ENCODE data around the gene ZFHX3.

ZFHX3 gene

DNA sequence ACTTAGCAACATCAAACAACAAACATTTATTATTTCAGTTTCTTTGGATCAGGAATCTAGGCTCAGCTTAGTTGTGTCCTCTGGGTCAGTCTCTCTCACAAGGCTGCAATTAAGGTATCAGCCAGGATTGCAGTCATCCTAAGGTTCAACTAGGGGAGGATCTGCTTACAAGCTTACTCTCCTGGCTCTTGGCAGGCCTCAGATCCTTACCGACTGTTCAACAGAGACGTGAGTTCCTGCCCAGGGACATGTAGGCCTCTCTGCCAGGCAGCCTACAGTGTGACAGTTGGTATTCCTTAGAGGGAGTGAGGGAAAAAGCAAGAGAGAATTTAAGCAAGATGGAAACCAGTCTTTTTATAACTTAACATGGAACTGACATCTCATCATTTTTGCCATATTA, 294.0 kb downstream of the ZFHX3 start:
- in situ Hi-C loops (cut with HindIII; ENCODE audit: low sequenced_read_pairs) = no loop called here
- TF ChIP-seq, protein P1, sequence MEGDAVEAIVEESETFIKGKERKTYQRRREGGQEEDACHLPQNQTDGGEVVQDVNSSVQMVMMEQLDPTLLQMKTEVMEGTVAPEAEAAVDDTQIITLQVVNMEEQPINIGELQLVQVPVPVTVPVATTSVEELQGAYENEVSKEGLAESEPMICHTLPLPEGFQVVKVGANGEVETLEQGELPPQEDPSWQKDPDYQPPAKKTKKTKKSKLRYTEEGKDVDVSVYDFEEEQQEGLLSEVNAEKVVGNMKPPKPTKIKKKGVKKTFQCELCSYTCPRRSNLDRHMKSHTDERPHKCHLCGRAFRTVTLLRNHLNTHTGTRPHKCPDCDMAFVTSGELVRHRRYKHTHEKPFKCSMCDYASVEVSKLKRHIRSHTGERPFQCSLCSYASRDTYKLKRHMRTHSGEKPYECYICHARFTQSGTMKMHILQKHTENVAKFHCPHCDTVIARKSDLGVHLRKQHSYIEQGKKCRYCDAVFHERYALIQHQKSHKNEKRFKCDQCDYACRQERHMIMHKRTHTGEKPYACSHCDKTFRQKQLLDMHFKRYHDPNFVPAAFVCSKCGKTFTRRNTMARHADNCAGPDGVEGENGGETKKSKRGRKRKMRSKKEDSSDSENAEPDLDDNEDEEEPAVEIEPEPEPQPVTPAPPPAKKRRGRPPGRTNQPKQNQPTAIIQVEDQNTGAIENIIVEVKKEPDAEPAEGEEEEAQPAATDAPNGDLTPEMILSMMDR (IDR thresholded peaks at IDR 0.05; ENCODE audit: low read depth, low read length, missing control alignments) = no peak
- no peak for DNase-seq (ENCODE audit: low read depth)
- no peak overlapping the region for H3K4me3 ChIP-seq (ENCODE audit: low read depth, low read length)

DNA sequence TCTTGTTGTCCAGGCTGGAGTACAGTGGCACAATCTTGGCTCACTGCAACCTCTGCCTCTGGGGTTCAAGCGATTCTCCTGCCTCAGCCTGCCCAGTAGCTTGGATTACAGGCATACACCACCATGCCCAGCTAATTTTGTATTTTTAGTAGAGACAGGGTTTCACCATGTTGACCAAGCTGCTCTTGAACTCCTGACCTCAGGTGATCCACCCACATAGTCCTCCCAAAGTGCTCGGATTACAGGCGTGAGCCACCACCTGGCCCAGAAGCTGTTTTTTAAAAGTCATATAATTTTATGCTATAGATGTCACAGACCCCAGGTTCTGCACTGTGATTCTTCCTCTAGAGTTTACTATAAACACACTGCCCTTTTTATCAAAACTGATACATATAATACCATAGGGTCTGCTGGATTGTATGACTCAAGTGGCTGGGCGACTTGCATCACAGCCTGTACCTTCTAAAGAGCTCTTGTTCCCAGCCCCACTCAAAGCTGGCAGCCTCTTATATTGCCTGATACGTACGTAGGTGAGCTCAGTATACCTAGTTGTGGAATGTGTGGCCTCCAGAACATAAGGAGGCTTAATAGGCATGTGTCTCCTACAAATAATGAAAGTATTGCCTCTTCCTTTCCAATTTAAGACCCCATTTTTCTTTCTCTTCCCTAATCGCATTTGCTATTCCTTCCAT, 295.8 kb downstream of the ZFHX3 start:
- in situ Hi-C loops (cut with HindIII; ENCODE audit: low sequenced_read_pairs) = no loop called here
- TF ChIP-seq, protein P1 (IDR thresholded peaks at IDR 0.05; ENCODE audit: low read depth, low read length, missing control alignments) = no peak
- DNase-seq (ENCODE audit: low read depth) = no peak
- H3K4me3 ChIP-seq (ENCODE audit: low read depth, low read length) = no peak overlapping the region

DNA sequence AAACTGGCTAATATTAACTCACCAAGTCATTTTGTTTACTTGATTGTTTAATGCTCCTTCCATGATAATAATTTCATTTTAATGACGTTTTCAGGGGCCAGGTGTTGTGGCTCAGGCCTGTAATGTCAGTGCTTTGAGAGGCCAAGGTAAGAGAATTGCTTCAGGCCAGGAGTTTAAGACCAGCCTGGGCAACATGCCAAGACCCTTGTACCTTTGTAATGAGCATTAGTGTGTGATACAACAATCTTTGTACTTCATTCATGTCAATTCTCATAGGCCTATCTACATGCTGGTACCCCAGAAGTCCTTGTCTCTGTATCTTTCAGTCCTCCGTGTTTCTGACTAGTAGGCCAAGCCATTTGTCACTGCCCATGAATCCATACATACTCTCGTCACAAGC, 296.9 kb downstream of the ZFHX3 start:
- TF ChIP-seq, protein P1 (IDR thresholded peaks at IDR 0.05; ENCODE audit: low read depth, low read length, missing control alignments) = no peak
- DNase-seq (ENCODE audit: low read depth) = no peak
- no peak overlapping the region for H3K4me3 ChIP-seq (ENCODE audit: low read depth, low read length)
- in situ Hi-C loops (cut with HindIII; ENCODE audit: low sequenced_read_pairs) = no loop called here

DNA sequence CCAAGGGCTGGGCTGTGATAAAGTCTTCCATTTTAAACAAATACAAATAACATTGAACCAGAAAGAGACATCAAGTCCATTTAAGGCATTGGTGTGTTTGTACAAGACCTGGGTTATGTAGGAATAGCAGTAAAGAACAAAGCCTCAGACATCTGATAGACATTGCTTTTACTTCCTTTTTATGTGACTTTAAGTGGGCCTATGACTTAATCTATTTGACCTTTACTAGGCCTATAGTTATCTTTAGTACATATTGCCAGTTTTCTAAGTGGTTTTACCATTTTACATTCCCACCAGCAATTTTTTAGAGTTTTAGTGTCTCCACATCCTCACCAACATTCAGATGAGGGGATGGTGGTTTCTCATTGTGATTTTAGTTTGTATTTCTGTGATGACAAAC, 298.8 kb downstream of the ZFHX3 start:
- in situ Hi-C loops (cut with HindIII; ENCODE audit: low sequenced_read_pairs) = no loop called here
- no peak for DNase-seq (ENCODE audit: low read depth)
- no peak overlapping the region for H3K4me3 ChIP-seq (ENCODE audit: low read depth, low read length)
- TF ChIP-seq, protein P1 (IDR thresholded peaks at IDR 0.05; ENCODE audit: low read depth, low read length, missing control alignments) = no peak

DNA sequence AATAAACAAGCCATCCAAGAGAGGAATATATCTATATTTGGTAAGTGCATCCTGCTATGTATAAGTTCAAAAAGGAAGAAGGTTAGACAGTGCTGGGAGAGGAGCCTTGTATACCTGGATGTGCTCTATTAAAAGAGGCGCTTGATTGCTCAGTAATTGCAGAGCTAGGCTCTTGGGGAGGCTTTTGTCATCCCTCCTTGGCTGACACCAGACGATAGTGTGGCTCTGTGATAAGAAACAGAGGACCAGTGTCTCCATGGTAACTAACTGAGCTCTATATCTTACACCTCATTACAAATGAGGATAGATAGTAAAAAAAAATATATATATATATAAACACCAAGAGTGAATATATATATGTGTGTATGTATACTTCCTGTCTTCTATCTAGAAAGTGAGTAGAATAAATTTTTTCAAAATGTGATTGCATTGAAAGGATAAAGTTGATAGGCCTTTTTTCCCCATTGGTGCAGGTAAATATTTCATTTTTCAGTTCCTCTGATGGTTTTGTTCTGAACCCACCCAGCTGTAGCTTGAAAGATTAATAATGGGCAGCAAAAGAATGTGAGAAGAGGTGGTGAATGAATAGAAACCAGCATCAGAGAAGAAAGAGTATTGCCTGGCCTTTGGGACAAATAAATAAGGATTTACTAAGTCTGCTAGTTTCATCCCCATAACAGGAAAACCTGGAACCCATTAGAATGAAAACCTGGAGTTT, 303.7 kb downstream of the ZFHX3 start:
- TF ChIP-seq, protein P1 (IDR thresholded peaks at IDR 0.05; ENCODE audit: low read depth, low read length, missing control alignments) = no peak
- in situ Hi-C loops (cut with HindIII; ENCODE audit: low sequenced_read_pairs) = no loop called here
- no peak overlapping the region for H3K4me3 ChIP-seq (ENCODE audit: low read depth, low read length)
- no peak for DNase-seq (ENCODE audit: low read depth)

DNA sequence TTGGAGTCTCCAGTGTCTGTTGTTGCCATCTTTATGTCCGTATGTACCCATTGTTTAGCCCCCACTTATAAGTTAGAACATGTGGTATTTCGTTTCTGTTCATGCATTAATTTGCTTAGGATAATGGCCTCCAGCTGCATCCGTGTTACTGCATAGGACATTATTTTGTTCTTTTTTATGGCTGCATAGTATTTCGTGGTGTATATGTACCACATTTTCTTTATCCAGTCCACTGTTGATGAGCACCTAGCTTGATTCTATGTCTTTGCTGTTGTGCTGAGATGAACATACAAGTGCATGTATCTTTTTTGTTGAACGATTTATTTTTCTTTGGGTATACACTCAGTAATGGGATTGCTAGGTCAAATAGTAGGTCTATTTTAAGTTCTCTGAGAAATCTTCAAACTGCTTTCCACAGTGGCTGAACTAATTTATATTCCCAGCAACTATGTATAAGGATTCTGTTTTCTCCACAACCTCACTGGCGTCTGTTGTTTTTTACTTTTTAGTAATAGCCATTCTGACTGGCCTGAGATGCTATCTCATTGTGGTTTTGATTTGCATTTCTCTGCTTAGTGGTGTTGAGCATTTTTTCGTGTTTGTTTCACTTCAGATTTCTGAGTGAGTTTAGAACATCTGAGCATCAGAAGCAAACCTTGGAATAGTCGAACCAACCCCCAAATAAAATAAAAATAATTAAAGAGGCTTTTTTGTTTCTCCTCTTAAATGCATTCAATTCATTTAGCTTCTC, 304.7 kb downstream of the ZFHX3 start:
- TF ChIP-seq, protein P1 (IDR thresholded peaks at IDR 0.05; ENCODE audit: low read depth, low read length, missing control alignments) = no peak
- in situ Hi-C loops (cut with HindIII; ENCODE audit: low sequenced_read_pairs) = no loop called here
- H3K4me3 ChIP-seq (ENCODE audit: low read depth, low read length) = no peak overlapping the region
- DNase-seq (ENCODE audit: low read depth) = no peak

Measured in astrocyte of the cerebellum (primary cell).